ENCODE results near the gene NAV1.
A peak's percentile ranks its signal among the peaks of the same experiment; 100 is the strongest.

NAV1 gene

DNA sequence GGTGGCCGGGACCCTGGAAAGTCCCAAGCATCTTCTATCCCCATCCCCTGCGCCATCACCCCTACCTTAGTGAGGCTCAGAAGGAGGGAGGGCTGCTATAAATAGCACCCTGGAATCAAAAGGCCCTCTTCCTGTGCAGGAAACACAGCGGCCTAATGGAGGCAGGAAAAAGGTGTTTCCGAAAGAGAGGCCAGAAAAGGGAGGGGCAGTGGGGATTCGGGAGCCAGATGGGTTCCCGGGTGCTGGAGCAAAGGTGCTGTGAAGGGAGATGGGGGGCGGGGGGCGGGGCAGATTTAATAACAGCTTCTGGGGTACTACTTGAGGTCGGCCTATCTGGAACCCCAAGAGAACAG, 16.6 kb downstream of the NAV1 start:
- TF ChIP-seq, protein P1, sequence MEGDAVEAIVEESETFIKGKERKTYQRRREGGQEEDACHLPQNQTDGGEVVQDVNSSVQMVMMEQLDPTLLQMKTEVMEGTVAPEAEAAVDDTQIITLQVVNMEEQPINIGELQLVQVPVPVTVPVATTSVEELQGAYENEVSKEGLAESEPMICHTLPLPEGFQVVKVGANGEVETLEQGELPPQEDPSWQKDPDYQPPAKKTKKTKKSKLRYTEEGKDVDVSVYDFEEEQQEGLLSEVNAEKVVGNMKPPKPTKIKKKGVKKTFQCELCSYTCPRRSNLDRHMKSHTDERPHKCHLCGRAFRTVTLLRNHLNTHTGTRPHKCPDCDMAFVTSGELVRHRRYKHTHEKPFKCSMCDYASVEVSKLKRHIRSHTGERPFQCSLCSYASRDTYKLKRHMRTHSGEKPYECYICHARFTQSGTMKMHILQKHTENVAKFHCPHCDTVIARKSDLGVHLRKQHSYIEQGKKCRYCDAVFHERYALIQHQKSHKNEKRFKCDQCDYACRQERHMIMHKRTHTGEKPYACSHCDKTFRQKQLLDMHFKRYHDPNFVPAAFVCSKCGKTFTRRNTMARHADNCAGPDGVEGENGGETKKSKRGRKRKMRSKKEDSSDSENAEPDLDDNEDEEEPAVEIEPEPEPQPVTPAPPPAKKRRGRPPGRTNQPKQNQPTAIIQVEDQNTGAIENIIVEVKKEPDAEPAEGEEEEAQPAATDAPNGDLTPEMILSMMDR (IDR thresholded peaks at IDR 0.05; ENCODE audit: low read depth, low read length, missing control alignments), result no peak
- DNase-seq (ENCODE audit: low read depth), result no peak
- no peak overlapping the region for H3K4me3 ChIP-seq (ENCODE audit: low read depth, low read length)

DNA sequence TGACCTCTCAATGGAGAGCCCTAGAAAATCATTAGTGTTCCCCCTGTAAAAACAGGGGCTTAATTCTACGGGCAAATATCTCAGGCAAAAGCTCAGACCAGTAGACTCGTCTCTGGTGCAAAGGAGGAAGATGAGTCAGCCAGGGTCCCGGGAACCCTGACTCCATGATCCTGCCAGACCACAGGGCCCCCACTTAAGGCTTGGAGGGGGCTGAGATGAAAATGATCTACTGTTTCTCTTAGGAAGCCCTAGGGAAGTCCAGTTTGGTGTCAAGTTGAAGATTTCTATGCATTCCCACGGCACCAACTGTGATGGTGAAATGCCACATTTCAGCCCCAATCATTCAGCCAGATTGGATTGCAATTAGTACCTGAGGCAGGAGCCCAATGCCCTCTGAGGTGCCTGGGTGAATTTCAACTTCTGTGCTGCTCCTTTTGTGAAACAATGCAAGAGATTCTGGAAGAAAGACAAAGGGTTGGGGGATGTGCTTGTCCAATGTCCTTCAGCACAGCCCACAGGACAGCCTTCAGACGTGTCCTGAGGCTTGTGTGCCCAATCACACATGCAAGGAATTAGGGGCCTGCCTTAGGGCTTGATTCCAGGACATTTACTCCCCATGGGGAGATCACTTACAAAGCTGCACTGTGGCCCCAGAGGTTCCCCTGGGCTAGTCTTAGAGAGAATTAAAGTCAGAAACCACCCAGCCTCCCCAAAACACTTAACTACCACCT, 18.1 kb downstream of the NAV1 start:
- TF ChIP-seq, protein P1 (IDR thresholded peaks at IDR 0.05; ENCODE audit: low read depth, low read length, missing control alignments), result no peak
- H3K4me3 ChIP-seq (ENCODE audit: low read depth, low read length), result no peak overlapping the region
- no peak for DNase-seq (ENCODE audit: low read depth)

DNA sequence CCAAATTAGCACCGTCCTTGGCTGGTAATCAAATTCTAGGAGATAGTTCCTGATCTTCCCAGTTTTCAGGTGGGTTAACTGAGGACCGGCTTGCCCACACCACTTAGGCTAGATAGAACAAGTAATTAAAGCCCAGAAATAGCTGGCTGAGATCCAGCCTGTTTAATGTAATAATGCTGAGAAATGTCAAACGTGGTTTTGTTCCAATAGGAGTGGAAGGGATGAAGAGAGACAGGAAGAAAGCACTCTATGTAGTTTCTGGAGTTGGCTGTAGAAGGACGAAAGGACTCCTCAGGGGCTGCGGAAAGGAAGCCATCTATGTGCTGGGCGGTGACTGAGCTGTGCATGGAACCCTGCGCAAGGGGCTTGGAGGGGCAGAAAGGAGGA, 18.6 kb downstream of the NAV1 start:
- no peak overlapping the region for H3K4me3 ChIP-seq (ENCODE audit: low read depth, low read length)
- TF ChIP-seq, protein P1 (IDR thresholded peaks at IDR 0.05; ENCODE audit: low read depth, low read length, missing control alignments), result no peak
- DNase-seq (ENCODE audit: low read depth), result no peak

DNA sequence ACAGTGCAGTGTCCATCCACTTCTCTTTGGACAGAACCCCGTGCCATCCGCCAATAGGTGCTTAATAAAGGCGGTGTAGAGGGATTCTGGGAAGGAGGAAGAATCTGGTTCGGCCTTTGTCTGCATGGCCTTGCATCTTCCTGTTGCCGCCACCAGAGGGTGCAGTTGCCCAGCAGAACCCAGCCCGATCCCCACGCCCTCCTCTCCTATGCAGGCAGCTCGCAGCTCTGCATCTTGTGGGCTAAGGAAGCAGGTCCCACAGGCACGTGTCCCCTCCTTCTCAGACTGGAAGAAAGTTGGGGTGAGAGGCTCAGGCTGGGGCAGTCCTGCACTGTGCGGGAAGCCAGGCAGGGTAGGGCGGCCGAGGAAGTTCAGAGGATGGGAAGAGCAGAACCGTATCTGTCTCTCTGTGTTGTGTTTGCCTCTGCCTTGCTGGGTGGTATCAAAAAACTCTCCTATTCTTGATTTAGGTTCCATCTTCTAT, 20.8 kb downstream of the NAV1 start:
- TF ChIP-seq, protein P1 (IDR thresholded peaks at IDR 0.05; ENCODE audit: low read depth, low read length, missing control alignments), result peak; percentile 98
- H3K4me3 ChIP-seq (ENCODE audit: low read depth, low read length), result no peak overlapping the region
- DNase-seq (ENCODE audit: low read depth), result peak; percentile 25

DNA sequence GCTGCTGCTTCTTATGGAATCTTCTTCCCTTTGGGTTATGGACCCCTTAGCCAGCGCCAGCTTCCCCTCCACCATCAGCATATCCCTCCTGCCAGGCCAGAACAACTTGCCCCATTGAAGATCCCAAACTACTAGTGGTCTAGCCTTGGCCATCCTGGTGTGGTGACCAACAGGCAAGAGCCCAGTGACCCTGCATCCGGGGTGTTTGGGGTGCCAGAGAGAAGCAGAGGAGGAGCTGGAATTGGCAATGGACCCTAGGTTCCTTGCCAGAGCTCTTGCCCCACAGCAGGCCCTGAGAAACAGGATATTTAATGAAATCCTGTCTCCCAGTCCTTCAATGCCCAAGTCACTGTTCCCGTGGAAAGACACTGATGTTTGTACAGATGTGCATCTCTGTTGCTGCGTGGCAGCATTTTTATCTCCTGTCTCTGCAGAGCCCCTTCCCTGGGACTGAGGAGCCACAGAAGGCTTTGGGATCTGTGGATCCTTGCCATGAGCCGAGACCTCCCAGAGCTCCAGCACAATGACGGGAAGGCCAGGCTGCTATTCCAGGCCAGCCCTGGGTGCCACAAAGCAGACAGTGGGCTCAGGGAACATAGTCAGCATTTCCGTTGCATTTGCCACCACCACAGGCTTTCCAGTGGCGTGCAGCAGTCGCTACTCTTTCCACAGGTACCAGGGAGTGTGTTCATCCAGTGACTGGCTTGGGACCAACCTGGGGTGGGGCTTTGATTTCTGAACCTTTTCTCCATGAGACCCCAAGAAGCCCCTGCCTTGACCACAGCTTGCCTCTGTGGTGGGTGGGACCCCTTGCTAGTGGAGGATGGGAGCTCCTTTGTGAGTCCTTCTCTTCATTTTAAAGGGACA, 21.6 kb downstream of the NAV1 start:
- no peak for DNase-seq (ENCODE audit: low read depth)
- TF ChIP-seq, protein P1 (IDR thresholded peaks at IDR 0.05; ENCODE audit: low read depth, low read length, missing control alignments), result no peak
- no peak overlapping the region for H3K4me3 ChIP-seq (ENCODE audit: low read depth, low read length)

DNA sequence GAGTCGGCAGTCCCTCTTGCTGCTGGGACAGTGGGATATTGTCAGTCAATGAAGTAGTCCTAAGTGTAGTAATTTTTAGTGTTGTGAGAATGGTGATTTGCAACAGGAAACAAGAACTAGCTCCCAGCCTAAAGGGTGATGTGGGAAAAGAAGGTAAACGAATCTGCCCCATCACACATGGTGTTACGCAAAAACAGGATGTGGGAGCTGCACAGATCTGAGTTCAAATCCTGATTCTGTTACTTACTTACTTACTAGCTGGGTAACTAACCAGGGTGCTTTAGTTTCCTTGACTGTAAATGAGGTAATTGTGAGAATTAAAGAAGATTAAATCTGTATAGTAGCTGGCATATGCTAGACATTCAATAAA, 22.3 kb downstream of the NAV1 start:
- DNase-seq (ENCODE audit: low read depth), result no peak
- H3K4me3 ChIP-seq (ENCODE audit: low read depth, low read length), result no peak overlapping the region
- TF ChIP-seq, protein P1 (IDR thresholded peaks at IDR 0.05; ENCODE audit: low read depth, low read length, missing control alignments), result no peak
